GM12892 (cell line): ENCODE measurements around the gene R3HDM2.

Experiments used
- POLR2A ChIP-seq: IDR thresholded peaks from 2 replicates; pipeline ENCODE4 v1.6.1; 2011; ENCODE audit warnings: low read depth, low read length, control low read depth
- POLR2AphosphoS5 ChIP-seq: IDR thresholded peaks from 2 replicates; pipeline ENCODE4 v1.6.1; 2011; ENCODE audit warnings: low read depth, low read length, control low read depth
- TAF1 ChIP-seq: IDR thresholded peaks from 2 replicates; pipeline ENCODE4 v1.6.1; 2011; ENCODE audit warnings: low read depth, mild to moderate bottlenecking, control low read depth, low read length, borderline replicate concordance

DNA sequence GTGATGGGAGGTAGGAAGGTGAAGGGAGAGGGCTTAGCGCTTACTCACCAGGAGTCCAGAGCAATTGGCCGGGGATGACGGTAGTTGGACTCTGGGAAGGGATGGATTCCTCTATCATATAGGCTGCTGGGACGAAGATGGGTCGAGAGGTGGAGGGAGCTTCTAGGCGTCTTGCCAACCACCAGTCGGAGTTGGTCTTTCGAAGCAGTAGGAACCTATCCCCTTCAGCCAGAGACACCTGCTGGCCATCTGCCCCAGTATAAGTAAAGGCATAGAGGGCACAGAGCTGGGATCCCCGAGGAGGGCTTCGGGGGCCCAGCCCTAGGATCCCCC is 48.2 kb upstream of the R3HDM2 start:
- TF ChIP-seq POLR2A (no peak), POLR2AphosphoS5 (no peak), TAF1 (no peak)
